ENCODE data around the gene RUNX1. TPM values are rescaled to one million over a fixed set of nuclear protein-coding genes. Genes with fewer than 3 reads are reported as not detected.

RUNX1 gene
- total and polyA plus RNA-seq, 10 of the 15 experiments (the other 5 are each of a cell fraction or from before 2014, with no cell fraction given): 0.90 to 15.2 (median 4.1) TPM

- peaks cover 73% of the 10 kb centered on the region for H3K4me1 ChIP-seq (ENCODE audit: control insufficient read depth, insufficient read depth, low read length)
- peaks cover 0 to 1% of the 10 kb centered on the region in 2 experiments; a peak in 1 of 4 replicates for H3K27me3 ChIP-seq (replicated peaks in 1 of 2; ENCODE audit: control insufficient read depth in 2 of 2, insufficient read depth in 2 of 2, low read length in 1 of 2)
- H3K27ac ChIP-seq (ENCODE audit: control insufficient read depth, insufficient read depth): peak overlapping the region; percentile 71
- in situ Hi-C loops (cut with MboI) (no loop called here), intact Hi-C loops (cut with micrococcal nuclease; ENCODE audit: unreplicated experiment) (loop anchor here (5.0 kb wide), 2 partner anchors 161 to 246 kb away; no protein-coding TSS in a partner anchor)
- WGBS (ENCODE audit: insufficient coverage, insufficient replicate concordance, low lambda C conversion rate, missing lambda C conversion rate): 2% methylated on average over 6 of the region's 6 CpGs
- peak overlapping the region; percentile 63 for H3K4me3 ChIP-seq
- TF ChIP-seq MLLT1 (IDR thresholded peaks at IDR 0.05) (no peak), MEF2B (IDR thresholded peaks at IDR 0.05; ENCODE audit: partially characterized antibody, poor library complexity, severe bottlenecking) (no peak), E2F4 (IDR thresholded peaks at IDR 0.05; ENCODE audit: low read depth, low read length) (no peak), CREB1 (IDR thresholded peaks at IDR 0.05; ENCODE audit: low read depth) (no peak), ETV6 (conservative IDR thresholded peaks at IDR 0.05 in 1 of 2, IDR thresholded peaks at IDR 0.05 in 1 of 2; ENCODE audit: borderline replicate concordance in 1 of 2, low read depth in 1 of 2) (no peak), POLR2A (IDR thresholded peaks at IDR 0.05; ENCODE audit: low read depth, low read length) (peak; percentile 38), EZH2 (IDR thresholded peaks at IDR 0.05; ENCODE audit: borderline replicate concordance, control insufficient read depth, low read depth, low read length) (no peak), PKNOX1 (IDR thresholded peaks at IDR 0.05) (no peak), PAX5 (IDR thresholded peaks at IDR 0.05; ENCODE audit: borderline replicate concordance, low read depth, low read length) (no peak)
- no peaks in the 10 kb centered on the region for H4K20me1 ChIP-seq (ENCODE audit: control insufficient read depth, insufficient read depth)
- peak overlapping the region; percentile 62 for H3K9ac ChIP-seq (ENCODE audit: control insufficient read depth, insufficient read depth, low read length)
- FAIRE-seq: no peak
- ChIA-PET RAD21 (ENCODE audit: unreplicated experiment) (no interaction called here), CTCF (no interaction called here), SMC1A (ENCODE audit: uncharacterized antibody, unreplicated experiment) (interaction anchor here (0.7 to 1.0 kb wide), 3 partner anchors 74 to 244 kb away, joined by 3 to 5 read pairs (median 3); no protein-coding TSS in a partner anchor), POLR2A (interaction anchor here (0.7 kb wide), 1 partner anchor 30 kb away, joined by 3 read pairs; no protein-coding TSS in a partner anchor)
- no peak for DNase-seq (ENCODE audit: low read depth, low spot score)
- ATAC-seq: no peak
- H3K36me3 ChIP-seq (ENCODE audit: control insufficient read depth in 2 of 2, insufficient read depth in 2 of 2, low read length in 1 of 2): no peaks in the 10 kb centered on the region
- peak overlapping the region; percentile 75 for H3K4me2 ChIP-seq (ENCODE audit: control insufficient read depth, insufficient read depth)
- H3K79me2 ChIP-seq (ENCODE audit: control insufficient read depth, insufficient read depth, low read length): no peaks in the 10 kb centered on the region
- H2AFZ ChIP-seq (ENCODE audit: control insufficient read depth, low read depth, low read length): no peak overlapping the region
- H3K9me3 ChIP-seq (replicated peaks; ENCODE audit: control insufficient read depth, insufficient read depth, low read length): no peaks in the 10 kb centered on the region
- BruUV-seq (replicated peaks): no TSS peak
Observed at GRCh38 chr21:35048183-35048601, 910 bp downstream of the RUNX1 start.

Data from GM12878 (cell line).